Measurements from ENCODE around the gene PHLPP1.

DNA sequence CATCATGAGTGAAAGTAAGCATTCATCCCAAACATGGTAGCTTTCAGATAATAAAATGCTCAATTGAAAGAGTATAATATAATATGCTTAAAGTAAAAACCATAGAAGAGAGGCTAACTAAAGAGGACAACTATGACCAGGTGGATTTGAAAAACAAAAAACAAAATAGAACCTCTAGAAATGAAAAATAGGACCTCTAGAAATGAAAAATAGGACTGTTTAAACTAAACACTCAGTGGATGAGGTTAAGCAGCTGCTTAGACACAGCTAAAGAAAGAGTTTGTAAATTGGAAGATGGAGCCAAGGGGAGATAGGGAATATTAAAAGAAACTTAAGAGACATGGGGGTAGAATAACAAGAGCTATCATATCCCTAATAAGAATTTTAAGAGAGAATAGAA, 302.6 kb downstream of the PHLPP1 start:
- TF ChIP-seq, protein P1, sequence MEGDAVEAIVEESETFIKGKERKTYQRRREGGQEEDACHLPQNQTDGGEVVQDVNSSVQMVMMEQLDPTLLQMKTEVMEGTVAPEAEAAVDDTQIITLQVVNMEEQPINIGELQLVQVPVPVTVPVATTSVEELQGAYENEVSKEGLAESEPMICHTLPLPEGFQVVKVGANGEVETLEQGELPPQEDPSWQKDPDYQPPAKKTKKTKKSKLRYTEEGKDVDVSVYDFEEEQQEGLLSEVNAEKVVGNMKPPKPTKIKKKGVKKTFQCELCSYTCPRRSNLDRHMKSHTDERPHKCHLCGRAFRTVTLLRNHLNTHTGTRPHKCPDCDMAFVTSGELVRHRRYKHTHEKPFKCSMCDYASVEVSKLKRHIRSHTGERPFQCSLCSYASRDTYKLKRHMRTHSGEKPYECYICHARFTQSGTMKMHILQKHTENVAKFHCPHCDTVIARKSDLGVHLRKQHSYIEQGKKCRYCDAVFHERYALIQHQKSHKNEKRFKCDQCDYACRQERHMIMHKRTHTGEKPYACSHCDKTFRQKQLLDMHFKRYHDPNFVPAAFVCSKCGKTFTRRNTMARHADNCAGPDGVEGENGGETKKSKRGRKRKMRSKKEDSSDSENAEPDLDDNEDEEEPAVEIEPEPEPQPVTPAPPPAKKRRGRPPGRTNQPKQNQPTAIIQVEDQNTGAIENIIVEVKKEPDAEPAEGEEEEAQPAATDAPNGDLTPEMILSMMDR (conservative IDR thresholded peaks at IDR 0.05; ENCODE audit: low read length): no peak
- TF ChIP-seq EZH2phosphoT487 (IDR thresholded peaks at IDR 0.05; ENCODE audit: borderline replicate concordance): no peak
